ENCODE results near the gene SLC15A4.

DNA sequence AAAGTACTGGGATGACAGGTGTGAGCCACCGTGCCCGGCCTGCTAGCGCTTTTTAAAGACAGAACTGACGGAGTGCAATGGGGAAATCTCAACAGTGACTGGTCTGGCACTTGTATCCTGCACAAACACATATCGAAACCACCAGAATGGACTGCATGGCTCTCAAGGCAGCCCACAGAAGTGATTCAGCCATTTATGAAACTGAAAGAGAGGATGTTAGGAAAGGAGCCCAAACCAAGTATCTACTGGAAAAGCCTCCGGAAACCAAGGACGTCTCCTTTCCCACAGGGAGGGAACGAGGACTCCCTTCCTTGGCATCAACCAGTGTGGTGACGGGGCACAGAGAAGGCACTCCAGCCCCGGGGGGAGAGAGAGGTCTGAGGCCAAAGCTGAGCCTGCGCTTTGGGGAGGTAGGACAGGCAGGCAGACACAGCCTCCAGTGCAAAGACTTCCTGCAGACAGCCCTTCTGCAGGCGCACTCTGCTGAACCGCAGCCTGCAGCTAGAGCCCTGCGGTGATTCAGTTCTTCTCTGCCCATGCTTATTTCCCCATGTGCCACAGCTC, 16.5 kb downstream of the SLC15A4 start:
- no peak for TF ChIP-seq TCF4 (CRISPR knock-in tag; IDR thresholded peaks at IDR 0.05; ENCODE audit: borderline replicate concordance)
- TF ChIP-seq, protein P1, sequence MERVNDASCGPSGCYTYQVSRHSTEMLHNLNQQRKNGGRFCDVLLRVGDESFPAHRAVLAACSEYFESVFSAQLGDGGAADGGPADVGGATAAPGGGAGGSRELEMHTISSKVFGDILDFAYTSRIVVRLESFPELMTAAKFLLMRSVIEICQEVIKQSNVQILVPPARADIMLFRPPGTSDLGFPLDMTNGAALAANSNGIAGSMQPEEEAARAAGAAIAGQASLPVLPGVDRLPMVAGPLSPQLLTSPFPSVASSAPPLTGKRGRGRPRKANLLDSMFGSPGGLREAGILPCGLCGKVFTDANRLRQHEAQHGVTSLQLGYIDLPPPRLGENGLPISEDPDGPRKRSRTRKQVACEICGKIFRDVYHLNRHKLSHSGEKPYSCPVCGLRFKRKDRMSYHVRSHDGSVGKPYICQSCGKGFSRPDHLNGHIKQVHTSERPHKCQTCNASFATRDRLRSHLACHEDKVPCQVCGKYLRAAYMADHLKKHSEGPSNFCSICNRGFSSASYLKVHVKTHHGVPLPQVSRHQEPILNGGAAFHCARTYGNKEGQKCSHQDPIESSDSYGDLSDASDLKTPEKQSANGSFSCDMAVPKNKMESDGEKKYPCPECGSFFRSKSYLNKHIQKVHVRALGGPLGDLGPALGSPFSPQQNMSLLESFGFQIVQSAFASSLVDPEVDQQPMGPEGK (CRISPR knock-in tag; IDR thresholded peaks at IDR 0.05; ENCODE audit: borderline replicate concordance): no peak
- no peak for TF ChIP-seq GLIS3 (CRISPR knock-in tag; IDR thresholded peaks at IDR 0.05)
- TF ChIP-seq, protein P2, sequence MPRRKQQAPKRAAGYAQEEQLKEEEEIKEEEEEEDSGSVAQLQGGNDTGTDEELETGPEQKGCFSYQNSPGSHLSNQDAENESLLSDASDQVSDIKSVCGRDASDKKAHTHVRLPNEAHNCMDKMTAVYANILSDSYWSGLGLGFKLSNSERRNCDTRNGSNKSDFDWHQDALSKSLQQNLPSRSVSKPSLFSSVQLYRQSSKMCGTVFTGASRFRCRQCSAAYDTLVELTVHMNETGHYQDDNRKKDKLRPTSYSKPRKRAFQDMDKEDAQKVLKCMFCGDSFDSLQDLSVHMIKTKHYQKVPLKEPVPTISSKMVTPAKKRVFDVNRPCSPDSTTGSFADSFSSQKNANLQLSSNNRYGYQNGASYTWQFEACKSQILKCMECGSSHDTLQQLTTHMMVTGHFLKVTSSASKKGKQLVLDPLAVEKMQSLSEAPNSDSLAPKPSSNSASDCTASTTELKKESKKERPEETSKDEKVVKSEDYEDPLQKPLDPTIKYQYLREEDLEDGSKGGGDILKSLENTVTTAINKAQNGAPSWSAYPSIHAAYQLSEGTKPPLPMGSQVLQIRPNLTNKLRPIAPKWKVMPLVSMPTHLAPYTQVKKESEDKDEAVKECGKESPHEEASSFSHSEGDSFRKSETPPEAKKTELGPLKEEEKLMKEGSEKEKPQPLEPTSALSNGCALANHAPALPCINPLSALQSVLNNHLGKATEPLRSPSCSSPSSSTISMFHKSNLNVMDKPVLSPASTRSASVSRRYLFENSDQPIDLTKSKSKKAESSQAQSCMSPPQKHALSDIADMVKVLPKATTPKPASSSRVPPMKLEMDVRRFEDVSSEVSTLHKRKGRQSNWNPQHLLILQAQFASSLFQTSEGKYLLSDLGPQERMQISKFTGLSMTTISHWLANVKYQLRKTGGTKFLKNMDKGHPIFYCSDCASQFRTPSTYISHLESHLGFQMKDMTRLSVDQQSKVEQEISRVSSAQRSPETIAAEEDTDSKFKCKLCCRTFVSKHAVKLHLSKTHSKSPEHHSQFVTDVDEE (CRISPR knock-in tag; IDR thresholded peaks at IDR 0.05): no peak
- TF ChIP-seq ISL1 (CRISPR knock-in tag; IDR thresholded peaks at IDR 0.05): no peak
- no peak for TF ChIP-seq RARB (CRISPR knock-in tag; IDR thresholded peaks at IDR 0.05)
- TF ChIP-seq TOX (CRISPR knock-in tag; IDR thresholded peaks at IDR 0.05; ENCODE audit: borderline replicate concordance): no peak
- TF ChIP-seq ZNF8 (CRISPR knock-in tag; IDR thresholded peaks at IDR 0.05): no peak
- no peak for TF ChIP-seq CSDC2 (CRISPR knock-in tag; IDR thresholded peaks at IDR 0.05)
- no peak for TF ChIP-seq ZFP30 (CRISPR knock-in tag; IDR thresholded peaks at IDR 0.05)
- TF ChIP-seq ZC3H10 (CRISPR knock-in tag; IDR thresholded peaks at IDR 0.05): no peak
- no peak for TF ChIP-seq ZNF70 (CRISPR knock-in tag; IDR thresholded peaks at IDR 0.05)

Data from SK-N-SH treated with all-trans-retinoic acid at 6 μM for 48 hours (cell line).